ENCODE results near the gene MUCL3.
A peak's percentile ranks its signal among the peaks of the same experiment; 100 is the strongest.
"Not testable (repeated sequence)": the region's sequence is repeated elsewhere in the genome, so short reads cannot be mapped to it uniquely, and the experiment has no call there.

The MUCL3 gene

DNA sequence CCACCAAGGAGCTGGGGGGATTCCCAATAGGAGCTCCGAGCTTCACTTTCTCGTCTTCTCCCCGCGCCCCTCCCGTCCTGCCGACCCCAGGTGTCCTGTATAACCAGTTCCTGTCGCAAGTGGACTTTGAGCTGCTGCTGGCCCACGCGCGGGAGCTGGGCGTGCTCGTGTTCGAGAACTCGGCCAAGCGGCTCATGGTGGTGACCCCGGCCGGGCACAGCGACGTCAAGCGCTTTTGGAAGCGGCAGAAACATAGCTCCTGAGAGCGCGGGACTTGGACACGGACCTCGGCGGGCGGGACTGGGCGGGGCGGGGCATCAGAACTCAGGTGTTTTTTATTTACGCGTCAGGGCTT is 27.1 kb upstream of the MUCL3 start:
- no peak for DNase-seq (ENCODE audit: low read depth in 2 of 2)

DNA sequence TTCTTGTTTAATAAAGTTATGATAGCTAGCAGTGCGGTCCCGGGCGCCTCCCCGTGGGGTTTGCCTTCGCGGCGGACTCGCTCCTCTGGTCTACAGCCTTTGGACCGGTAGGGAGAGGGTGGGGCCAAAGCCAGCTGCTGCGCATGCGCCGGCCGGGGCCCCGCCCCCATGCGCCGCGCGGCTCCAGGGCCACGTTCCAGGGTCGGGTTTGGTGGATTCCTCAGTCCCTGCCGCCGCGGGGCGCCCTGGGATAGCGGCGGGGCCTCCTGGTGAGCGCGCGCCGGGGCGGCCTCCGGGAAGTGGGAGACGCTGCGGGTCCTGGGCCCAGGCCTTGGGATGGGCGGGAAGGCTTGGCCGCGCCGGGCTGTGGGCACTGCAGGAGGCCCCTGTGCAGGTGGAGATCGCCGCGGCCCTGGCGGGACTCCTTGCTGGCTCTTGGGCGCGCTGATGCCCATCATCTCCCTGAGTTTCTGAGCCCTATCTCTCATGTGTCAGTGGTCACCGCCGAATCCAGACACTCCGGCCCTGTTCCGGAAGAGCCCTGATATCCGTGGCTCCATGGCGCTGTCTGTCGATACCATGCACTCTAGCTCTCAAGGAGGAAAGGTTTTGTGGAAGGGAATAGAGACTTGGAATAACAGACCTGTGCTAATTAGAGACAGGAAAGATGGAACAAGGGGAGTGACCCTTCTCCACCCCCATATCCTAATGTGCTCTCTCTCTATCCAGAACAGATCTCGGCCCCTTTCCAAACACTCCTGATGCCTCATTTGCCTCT is 26.5 kb upstream of the MUCL3 start, which contains the start of gene VARS2:
Gene VARS2, plus strand, starts transcription at position 163 of the 778 bp plus-strand sequence. Its CDS starts 599 bp downstream, at position 762.
- DNase-seq (ENCODE audit: low read depth in 2 of 2), result peak; percentile 74 to 76

DNA sequence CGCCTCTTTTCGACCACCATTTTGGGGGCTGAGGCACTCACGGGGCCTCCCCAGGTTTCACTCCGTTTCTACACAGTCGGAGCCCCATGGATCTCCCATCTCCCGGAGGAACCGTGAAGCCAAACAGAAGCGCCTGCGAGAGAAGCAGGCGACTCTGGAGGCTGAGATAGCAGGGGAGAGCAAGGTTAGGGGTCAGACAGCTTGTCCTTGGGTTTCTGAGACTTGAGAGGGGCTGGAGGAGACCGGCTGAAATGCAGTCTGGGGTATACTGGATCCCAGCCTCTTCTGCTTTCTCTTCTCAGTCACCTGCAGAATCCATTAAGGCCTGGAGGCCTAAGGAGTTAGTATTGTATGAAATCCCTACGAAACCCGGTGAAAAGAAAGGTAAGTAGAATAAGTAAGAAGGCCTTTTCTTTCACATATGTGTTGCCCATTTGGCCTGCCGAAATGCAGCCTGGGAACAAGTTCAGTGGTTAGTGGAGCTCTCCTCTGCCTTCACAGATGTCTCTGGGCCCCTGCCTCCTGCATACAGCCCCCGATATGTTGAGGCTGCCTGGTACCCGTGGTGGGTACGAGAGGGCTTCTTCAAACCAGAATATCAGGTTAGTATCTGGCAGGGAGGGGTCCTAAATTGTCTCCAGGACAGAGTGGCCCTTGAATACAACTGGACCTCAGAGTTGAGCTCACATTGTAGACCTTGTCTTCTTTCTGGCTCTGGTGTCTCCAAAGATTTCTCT is 25.8 kb upstream of the MUCL3 start:
- DNase-seq (ENCODE audit: low read depth in 2 of 2), result no peak

DNA sequence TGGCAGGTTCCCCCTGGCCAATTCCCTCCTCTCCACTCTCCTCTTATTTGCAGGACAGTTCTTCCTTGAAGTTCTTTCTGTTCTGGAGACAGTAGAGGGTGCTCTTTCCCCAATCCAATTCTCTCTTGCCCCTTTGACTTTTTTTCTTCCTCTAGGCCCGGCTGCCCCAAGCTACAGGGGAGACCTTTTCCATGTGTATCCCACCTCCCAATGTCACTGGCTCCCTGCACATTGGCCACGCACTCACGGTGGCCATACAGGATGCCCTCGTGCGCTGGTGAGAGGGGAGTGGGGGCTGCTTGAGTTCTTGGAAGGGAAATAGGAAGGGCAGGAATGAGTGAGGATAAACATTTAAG is 25.2 kb upstream of the MUCL3 start:
- DNase-seq (ENCODE audit: low read depth in 2 of 2), result no peak

DNA sequence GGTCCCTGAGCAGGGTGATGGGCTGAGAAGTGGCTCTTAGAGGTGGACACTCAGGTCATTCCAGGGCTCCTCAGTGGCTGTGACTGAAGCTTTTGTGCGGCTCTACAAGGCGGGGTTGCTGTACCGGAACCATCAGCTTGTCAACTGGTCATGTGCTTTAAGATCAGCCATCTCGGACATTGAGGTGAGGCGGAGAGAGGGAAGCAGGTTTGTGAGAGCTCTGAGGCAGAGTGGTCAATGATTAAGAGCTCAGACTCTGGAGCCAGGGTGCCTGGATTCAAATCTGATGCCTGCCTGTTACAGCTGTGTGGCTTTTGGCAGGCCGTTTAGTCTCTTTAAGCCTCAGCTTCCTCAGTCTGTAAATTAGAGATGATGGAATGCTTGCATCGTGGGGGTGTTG is 23.7 kb upstream of the MUCL3 start:
- no peak for DNase-seq (ENCODE audit: low read depth in 2 of 2)

DNA sequence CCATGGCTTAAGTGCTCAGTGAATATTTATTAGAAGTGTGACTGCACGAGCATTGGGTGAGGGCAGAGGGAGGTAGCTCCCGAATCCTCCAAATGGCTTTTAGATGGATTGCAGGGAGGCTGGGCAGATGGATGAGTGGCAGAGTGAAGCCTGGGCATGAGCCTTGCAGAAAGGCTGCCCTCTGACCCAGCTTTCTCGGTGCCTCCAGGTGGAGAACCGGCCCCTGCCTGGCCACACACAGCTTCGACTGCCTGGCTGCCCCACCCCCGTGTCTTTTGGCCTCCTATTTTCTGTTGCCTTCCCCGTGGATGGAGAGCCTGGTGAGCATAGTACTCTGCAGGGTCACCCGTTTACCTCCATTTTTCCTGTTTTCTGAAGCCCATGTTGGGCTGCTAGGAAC is 23.3 kb upstream of the MUCL3 start:
- DNase-seq (ENCODE audit: low read depth in 2 of 2), result no peak

DNA sequence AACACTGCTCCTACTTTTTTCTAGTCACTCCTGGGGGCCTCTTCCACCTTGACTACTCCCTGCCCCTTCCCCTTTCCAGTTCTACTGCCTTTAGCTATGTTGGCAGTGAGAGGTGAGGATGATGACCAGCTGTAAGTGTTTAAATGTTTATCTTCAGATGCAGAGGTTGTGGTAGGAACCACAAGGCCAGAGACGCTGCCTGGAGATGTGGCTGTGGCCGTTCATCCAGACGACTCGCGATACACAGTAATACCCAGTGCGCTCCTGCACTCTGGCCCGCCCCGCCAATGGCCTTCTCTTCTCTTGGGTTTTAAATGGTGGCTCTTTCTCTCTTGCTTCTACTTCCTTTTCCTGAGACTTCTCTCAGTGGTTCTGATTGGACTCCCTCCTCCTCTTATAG is 22.1 kb upstream of the MUCL3 start:
- DNase-seq (ENCODE audit: low read depth in 2 of 2), result no peak

DNA sequence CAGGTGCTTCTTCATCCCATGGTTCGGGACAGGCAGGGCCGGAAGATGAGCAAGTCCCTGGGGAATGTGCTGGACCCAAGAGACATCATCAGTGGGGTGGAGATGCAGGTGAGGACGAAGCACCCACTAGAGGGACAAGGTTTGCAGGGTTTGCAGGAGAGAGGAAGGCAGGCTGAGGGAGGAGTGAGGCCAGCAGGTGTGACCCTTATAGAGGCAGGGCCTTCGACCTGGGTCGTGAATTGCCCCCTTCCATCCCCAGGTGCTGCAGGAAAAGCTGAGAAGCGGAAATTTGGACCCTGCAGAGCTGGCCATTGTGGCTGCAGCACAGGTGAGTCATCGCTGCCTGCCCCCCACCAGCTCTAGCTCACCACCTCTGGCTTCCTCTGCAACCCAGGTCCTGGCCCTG is 18.3 kb upstream of the MUCL3 start:
- no peak for DNase-seq (ENCODE audit: low read depth in 2 of 2)

DNA sequence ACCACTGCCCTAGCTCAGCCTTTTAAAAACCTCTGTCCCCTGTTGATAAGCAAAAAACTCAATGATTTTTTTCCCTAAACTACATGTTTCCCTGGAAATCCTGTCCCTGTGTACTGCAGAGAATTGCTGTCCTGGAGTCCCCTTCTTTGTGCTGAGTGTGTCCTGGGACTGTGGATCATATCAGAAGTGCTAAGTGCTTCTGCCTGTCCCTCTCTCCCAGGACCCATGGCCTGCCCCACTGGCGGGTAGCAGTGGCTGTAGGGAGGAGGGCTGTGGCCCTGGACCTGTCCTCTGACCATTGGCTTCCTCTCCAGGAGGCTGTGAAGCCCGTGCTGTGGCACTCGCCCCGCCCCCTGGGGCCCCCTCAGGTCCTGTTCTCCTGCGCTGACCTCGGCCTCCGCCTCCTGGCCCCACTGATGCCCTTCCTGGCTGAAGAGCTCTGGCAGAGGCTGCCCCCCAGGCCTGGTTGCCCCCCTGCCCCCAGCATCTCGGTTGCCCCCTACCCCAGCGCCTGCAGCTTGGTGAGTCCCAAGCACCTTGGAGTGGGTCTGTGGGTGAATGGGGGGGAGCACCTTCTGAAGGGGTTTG is 16.6 kb upstream of the MUCL3 start:
- DNase-seq (ENCODE audit: low read depth in 2 of 2), result not testable (repeated sequence)

DNA sequence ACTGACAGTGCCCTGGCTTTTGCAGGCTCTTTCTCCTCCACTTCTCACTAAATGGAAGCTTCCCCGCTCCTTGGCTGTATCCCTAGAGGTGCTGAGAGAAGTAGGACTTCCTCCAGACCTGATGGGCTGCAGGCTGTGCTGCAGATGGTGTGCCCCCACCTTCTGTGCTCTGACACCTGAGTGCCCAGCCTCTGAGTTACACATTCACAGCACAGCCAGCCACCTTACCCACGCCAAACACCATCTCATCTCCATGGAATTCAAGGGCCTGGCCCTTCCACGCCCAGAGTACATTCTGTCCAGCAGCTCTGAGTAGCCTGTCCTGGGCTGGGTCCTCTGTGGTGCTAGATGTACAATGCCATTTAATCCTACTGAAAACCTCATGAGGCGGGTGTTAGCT is 14.1 kb upstream of the MUCL3 start:
- no peak for DNase-seq (ENCODE audit: low read depth in 2 of 2)

DNA sequence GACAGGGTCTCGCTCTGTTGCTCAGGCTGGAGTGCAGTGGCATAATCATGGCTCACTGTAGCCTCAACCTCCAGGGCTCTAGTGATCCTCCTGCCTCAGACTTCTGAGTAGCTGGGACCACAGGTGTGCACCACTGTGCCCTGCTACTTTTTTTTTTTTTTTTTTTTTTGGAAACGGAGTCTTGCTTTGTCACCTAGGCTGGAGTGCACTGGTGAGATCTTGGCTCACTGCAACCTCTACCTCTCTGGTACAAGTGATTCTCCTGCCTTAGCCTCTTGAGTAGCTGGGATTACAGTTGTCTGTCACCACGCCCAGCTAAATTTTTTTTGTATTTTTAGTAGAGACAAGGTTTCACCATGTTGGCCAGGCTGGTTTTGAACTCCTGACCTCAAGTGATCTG is 13.7 kb upstream of the MUCL3 start:
- not testable (repeated sequence) for DNase-seq (ENCODE audit: low read depth in 2 of 2)

DNA sequence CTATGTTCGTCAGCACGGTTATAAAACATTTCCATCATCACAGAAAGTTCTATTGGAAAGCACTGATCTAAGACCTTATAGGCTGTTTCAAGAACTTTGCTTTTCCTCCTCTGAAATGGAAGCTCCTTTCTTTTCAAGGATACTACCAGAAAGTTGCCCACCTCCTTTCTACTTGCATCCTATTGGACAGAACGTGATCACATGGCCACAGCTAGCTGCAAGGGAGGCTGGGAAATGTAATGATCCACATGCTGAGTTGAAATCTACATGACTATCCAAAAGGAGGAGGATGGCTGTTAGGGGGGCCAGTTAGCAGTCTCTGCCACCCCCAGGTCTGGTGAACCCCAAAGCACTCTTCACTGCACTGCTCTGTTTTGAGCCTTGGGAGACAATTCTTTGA is 12.1 kb upstream of the MUCL3 start:
- no peak for DNase-seq (ENCODE audit: low read depth in 2 of 2)

DNA sequence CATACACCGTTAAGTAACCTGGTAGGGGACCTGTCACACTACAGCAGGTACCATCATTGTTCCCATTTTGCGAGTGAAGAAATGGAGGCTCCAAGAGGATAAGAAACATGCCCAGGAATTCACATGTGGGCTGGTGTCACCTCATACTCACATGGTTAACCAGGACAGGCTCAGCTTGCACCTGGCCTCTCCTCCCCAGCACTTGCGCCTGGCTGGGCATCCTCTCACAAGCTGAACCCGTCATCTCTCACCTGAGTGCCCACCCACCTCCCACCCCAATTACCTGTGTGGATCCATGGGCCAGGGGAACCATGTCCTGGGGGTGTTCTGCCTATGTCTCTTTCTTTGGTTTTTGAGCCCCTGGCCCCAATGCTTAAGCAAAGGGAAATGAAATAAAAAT is 10.3 kb upstream of the MUCL3 start:
- no peak for DNase-seq (ENCODE audit: low read depth in 2 of 2)

DNA sequence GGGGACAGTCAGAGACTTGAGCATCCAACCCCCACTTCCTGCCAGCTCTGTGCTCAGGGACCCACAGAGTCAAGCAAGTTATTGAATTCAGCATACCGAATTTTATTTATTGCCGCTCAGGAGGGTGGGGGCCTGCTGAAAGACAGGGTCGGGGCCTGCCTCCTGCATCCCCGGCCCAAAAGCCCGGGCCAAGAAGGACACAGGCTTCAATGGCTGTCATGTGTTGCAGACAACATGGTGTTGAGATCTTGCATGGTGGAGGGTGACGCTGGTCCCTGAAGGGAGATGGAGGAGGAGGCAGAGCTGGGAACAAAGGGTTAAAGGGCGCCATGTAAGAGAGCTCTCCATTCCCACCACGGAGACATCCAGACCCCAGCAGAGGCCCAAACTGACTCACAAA is 9.5 kb upstream of the MUCL3 start:
- no peak for DNase-seq (ENCODE audit: low read depth in 2 of 2)

DNA sequence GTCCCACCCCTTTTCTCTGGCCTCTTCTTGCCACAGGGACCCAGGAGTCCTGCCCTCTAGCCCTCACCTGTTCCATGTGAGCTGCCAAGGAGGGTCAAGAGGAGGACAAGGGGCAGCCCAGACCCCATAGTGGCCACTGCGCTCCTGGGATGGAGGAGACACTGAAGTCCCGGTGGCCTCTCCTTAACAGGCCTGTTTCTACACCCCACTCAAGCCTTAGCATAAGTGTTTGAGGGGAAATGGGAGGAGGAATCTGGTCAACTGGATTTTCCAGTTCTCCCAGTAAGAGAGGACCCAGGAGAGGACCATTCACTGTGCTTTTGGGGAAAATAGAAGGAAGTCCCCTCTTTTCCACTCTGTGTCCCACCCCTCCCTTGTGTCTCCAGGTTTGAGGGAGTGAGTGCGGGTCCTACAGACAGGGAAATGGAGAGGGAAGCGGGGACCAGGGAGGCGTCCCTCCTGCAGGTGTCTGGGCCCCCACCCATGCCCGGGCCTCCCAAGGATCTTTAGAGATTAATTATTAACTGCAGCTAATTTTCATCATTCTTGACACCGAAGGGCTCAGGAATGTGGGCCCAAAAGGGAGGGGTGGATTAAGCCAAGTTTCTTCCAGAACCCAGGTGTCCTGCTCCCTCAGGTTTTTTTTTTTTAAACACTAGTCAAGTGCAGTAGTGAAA is 8.7 kb upstream of the MUCL3 start, which contains the start of gene SFTA2:
Gene SFTA2, minus strand, starts transcription at position 202 of the 677 bp plus-strand sequence. Its CDS starts 74 bp downstream, at position 128.
- DNase-seq (ENCODE audit: low read depth in 2 of 2), result no peak

DNA sequence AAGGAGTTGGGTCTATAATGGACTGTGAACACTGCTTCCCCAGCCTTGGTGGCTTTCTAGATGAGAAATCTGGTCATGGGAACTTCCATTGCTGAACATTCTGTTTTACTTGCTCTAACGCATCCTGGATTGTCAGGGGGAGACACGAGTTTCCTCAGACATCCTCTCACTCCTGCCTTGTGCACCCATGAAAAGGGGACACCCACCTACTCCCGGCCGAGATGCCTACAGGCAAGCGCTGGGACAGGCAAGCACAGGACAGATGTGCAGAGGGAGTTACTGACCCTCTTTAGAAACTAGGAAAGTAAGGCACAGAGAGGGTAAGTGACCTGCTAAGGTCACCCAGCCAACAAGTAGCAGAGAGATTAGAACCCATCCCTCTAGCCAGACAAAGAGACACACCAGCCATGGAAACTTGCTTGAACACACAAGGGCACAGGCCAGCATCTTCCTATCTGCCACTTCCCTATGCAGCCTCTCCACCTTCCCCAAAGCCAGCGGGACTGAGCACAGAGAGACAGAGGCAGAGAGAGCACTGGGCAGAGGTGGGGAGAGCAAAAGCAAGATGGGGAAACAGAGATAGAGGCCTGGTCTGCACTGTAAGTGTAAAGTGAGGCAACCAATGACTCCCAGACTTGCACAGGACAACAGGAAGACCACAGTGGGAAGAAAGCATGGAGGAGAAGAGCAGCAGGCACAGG is 8.0 kb upstream of the MUCL3 start:
- no peak for DNase-seq (ENCODE audit: low read depth in 2 of 2)

DNA sequence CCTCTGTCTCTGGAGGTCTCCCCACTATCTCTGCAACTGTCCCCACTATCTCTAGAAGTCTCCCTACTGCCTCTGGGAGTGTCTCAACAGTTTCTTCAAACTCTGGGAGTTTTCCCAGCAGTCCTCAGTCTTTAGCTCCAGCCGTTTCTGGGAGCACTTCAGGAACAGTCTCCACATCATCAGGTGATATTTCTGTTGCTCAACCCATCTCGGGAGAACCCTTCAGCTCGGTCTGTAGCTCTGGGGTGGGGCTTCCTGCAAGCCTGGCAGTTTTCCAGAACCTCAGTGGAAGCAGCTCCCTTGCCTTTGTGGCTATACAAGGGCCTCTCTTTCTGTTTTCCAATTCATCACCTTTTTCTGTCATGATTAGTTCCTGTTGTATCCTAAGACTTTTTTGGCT is 5.8 kb upstream of the MUCL3 start:
- no peak for DNase-seq (ENCODE audit: low read depth in 2 of 2)

DNA sequence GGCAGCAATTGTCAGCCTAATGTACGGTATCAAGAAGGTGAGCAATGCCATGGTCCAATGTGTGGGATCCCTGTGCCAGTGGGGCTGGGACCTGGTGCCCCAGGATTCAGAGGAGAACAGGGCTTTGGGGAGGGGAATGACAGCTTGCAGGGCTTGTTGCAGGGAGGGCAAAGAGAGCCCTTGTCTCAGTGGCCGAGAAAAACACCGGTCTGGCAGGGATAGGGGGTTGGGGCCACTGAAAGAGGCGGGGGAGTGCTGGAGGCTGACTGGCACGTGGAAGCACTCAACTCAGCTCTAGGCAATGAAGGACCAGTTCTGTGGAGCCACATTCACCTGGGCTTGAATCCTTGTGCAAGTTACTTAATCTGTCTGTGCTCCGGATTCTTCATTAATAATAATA is 3.5 kb upstream of the MUCL3 start:
- no peak for DNase-seq (ENCODE audit: low read depth in 2 of 2)

DNA sequence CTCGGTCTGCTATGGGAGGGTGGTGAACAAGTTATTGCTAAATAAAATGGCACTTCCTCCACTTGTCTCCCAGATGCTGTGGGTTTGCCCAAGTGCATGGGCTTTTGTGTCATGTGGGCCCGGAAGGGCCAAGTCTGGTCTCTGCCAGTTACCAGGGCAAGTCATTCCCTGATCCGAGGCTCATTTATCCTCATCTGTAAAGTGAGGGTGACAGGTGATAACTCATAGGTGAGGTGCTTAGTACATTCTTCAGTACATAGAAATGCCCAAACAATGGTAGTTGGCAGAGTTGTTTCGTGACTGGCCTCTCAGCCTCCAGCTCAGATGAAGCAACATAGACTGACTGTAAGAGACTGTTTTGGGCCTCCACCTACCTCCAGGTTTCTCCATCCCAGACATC is 2.0 kb upstream of the MUCL3 start:
- DNase-seq (ENCODE audit: low read depth in 2 of 2), result no peak

DNA sequence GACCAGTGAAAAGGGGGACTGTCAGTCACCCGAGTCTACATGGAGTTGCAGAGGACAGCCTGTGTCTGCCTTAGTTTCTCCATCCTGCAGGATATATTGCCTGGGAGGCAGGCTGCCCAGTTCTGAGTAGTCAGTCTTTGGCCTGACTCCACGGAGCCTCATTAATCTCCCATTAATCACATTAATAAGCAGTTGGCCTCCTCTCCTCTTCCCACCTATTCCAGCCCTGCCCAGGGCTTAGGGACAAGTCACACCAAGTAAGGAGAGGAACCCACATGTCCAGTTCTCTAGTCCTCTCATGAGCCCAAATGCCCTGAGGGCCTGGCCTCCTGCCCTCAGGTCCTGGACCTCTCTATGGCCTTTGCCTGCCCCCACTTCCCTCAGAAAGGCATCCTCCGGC is 1.3 kb upstream of the MUCL3 start:
- DNase-seq (ENCODE audit: low read depth in 2 of 2), result no peak

DNA sequence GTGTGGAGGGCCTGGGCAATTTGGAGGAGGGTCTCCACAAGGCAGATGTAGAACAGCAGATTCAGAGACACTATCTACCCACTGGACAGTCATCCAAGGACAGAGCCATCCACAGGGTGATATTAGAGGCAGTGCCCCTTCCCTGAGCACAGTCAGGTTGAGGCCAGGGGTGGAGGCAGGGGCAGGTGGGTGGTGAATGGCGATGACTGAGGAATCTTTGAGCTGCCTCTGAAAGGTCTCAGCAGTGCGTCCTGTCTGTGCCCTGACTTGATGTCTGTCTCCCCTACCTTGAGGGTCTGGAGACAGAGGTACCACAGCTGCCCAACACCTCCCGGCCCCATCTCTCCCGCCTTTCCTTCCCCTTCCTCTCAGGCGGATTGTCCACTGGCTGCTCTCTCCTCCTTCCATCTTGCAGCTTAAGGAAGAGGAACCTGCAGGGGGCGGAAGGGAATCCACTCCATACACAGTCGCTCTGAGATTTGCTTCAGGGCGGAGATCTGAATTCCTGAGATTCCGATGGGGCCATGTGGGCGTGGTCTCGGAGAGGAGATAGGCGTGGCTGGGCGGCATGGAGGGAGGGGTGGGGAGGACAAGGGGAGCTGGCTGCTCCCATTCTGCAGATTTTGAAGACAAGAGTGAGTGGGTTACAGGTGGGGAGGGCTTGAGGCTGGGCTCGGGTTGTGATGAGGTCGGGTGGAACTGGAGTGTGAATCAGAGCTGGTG is 1.7 kb downstream of the MUCL3 start:
- no peak for DNase-seq (ENCODE audit: low read depth in 2 of 2)
